GM21576 (cell line): ENCODE measurements around the gene CBX8.

Source experiments
- ATAC-seq: cut with Tn5 transposase; IDR thresholded peaks from one replicate; pipeline ENCODE4 v1.9.1; 2021; ENCODE audit warnings: mild to moderate bottlenecking, moderate library complexity; ENCODE audit not compliant: unreplicated experiment

CBX8 gene

DNA sequence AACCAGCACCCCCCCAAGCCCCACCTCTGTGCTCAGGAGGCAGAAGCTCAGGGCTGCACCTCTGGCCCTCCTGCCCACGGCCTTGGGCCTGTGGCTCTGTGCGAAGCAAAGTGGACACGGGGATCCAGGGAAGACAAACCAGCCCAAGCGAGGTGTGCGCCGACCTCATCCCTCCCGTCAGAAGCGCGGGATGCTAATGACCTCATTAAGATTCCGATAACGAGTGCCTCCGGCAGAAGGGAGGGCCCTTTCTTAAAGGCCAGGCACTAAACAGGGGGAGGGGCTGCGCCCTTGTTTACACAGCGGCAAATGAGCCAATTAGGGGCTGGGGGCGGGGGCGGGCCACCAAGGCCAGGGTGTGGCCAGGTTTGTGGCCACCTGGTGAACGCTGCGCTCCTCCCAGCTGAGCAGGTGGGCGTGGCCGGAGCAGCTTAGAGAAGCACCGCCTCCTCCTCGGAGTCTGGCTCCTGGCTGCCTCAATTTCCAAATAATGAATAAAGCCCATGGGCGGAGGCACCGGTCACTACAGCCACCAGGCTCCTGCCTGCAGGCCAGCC, 39.2 kb upstream of the CBX8 start:
- ATAC-seq = no peak

DNA sequence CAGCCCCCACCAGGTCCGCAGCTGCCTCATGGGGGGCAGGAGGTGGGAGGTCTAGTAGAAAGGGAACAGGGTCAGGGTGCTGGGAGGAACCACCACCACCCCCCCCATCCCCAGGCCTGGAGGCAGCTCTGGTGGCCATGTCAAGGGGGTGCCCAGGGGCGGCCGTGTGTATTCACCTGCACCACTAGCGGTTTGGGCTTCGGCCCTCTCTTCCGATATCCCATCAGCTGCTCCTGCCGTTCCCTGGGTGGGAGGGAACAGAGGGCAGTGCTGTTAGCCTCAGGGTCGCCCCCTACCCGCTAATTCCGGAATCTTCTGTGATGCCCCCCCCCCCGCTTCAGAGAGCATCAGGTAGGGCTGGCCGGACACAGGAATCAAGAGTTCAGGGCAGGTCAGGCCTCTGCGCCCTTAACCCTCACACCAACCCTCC, 38.6 kb upstream of the CBX8 start:
- ATAC-seq = no peak

DNA sequence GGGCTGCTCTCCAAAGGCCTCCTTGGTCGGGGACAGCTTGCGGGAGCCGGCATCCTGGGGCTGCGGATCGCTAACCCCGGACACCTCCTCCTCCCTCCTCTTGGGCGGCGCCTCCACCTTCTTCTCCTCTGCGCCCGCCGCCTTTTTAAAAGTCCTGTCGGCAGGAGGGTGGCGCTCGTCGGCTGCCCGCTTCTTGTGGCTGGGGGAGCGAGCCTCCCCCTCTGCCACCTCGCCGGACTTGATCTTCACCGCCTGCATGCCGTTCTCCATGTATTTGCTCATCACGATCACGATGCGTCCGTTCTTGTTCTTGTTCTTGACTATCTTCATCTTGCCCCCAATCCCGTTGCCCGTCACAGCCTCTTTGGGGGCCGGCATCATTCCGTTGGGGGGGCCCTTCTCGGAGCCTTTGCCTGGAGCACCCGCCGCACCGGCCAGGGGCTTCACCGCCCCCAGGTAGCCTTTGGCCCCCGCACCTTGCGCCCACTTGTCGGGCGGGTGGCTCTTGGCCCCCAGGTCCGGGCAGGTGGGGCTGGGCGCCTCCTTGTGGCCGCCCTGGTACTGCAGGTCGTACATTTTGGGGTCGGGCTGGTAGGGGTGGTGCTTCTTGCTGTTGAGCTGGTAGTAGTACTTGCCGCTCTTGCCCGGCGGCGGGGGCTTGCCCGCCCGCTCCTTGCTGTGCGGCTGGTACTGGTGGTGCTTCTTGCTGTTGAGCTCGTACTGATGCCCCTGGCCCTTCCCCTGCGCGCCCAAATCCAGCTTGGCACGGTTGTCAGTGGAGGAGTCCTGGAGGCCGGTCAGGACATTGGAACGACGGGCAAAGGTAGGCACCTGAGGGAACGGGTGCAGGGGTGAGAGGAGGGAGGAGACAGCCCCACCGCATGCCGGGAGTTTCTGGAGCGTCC, 37.9 kb upstream of the CBX8 start:
- ATAC-seq = no peak

DNA sequence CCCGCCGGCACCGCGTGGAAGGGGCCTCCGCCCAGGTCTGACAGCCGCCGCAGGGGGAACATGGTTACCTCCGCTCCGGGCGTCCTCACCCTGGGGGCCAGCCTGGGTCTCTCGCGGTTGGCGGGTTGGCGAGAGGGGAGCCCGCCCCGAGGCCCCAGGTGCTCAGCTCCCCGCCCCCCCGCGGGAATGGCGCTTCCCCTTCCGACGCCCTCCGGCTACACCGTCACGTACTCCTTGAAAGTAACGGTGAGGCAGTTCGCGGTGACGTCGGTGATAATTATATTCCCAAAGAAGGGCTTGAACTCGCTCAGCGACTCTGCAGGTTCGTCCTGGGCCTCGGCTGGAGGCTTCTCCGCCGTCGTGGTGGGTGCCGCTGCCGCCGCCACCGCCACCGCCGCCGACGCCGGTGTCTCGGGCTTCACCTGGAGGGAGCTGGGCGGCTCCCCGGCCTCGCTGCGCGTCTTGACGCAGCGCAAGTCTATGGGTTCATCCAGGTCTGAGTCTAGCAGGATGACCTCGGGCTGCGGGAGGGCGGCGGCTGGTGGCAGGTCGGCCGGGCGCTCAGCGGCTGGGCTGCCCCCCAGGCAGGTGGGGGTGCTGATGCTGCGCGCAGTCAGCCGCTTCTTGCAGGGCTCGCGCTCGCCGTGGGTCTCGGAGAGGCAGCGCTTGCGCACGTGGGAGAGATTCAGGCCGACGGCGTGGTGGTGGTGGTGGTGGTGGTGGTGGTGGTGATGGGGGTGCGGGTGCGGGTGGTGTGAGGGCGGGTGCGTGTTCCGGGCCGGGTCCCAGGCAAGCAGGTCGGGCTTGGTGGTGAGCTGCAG, 37.1 kb upstream of the CBX8 start:
- ATAC-seq = no peak

DNA sequence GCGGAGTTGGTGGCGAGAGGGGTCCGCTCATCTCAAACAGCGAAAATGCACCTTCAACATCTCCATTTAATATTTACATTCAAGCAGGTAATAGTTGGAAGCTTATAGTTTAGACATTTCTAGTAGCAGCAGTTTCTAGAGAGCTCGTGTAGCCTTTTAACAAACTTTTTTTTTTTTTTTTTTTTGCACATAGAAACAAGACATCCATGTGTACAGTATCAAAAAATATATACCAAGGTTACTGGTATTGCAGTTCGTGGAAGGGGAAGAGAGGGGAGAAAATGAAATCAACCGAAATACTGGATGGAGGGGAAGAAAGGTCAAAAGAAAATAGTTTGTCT, 36.2 kb upstream of the CBX8 start:
- ATAC-seq = no peak

DNA sequence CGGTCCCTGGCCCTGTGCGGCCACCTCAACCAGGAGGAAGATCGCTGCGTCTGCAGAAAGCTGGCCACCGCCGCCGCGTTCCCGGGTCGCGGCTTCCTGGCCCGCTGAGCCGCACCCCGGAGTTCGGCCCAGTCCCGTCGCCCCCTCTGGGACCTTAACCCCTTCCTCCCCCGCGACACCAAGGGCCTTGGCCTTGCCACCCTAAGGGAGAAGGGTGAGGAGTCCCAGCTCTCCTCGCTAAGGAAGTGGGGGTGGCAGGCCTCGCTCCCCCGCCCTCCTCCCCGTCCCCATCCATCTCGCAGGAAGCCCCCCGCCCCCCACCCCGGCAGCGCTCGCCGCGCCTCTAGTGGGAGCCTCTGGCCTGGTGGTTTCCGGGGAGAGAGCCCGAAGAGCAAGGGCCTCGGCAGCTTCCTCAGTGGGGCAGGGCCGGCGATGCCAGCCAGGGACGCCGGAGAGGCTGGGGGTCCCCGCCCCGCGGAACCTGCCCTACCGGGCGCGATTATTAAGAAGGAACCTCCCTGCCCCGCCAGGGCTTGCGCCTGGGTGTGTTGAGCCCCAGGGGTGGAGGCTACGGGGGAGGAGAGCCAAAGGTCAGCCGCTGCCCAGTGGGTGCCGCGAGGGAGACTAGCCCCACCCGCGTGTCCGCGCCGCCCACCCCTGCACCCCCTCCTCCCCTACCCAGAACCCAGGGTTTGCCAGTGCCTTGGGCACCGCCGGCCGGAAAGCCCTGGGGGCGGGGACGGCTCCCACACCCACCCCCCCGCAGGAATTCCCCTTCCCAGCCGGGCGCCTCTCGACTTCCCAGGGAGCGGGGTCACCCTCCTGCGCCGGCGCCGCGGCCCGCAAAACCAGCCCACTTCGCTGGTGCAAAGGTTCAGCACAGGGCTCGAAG, 35.6 kb upstream of the CBX8 start:
- no peak for ATAC-seq

DNA sequence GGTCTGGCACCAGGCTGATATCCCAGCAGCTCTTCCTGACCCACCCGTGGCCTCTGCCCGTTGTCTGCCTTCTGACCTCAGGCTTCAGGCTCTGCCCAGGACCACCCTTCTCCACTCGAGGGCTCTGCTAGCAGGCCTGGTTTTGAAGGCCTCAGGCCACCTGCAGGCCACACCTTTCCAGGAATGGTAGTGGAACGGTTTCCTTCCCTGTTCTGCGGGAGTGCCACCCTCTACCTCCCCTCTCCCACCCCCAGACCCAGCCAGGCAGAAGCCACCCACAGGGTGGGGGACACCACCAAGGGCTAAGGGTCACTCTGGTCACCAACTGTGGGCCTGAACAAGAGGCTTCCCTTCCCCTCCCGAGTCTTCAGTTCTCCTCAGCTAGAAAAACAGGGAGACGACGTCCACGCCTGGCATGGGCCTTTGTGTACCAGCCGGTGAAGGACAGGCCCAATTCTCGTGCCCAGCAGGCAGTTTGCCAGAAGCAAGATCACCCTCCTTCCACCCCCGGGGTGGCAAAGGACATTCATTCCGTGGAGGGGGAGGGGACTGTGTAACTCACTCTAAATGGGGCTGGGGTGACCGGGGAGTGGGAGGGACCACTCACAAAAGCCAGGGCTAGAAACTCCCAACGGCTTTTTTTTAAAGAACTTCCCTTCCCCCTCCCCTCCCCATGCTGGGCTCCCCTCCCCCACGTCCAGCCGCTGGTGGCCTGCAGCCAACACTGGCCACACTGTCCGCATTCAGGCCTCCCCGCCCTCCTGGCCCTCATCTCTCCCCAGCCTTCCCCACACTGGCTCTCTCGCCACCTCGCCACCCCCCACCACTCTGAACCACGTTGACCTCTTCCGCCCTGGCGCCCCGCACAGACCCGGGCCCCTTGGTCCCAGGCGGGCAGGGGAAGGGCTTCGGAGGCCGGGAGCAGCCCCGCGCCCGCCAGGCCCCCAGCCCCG, 34.7 kb upstream of the CBX8 start:
- no peak for ATAC-seq

DNA sequence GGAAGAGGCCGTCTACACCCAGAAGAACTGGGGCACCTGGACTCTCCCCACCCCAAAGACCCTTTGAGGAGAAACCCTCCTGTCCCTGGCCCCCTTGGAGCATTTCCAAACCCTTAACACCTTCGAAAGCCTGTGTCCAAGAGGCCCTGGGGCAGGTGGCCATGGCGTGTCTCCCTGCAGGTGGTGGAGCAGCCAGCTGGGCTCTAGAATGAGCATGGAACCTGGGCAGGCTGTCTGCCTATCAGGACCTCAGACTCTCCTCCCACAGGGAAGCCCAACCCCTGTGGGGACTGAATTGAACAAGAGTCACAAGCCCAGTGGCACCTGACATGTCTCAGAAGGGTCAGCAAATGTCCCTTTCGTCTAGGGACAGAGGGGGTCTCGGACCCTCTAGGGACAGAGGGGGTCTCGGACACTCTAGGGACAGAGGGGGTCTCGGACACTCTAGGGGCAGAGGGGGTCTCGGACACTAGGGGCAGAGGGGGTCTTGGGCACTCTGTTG, 33.9 kb upstream of the CBX8 start:
- no peak for ATAC-seq

DNA sequence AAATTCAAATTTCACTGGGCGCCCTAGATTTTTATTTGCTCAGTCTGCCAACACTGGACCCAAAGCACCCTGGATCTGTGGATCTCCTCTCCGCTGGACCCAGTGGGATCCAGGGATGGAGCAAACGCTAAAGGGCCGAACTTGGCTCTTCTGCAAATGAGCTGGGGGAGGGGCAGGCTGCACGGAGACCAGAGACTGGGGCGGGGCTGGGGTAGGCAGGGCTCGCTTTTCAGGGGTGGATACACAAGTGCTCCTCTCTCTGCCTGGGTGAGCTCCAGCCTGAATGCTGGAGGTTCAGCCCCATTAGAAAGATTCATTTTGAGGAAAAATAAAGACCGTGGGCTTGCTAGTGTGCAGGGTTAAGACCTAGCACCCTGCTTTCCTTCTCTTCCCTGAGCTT, 33.4 kb upstream of the CBX8 start:
- ATAC-seq = no peak

DNA sequence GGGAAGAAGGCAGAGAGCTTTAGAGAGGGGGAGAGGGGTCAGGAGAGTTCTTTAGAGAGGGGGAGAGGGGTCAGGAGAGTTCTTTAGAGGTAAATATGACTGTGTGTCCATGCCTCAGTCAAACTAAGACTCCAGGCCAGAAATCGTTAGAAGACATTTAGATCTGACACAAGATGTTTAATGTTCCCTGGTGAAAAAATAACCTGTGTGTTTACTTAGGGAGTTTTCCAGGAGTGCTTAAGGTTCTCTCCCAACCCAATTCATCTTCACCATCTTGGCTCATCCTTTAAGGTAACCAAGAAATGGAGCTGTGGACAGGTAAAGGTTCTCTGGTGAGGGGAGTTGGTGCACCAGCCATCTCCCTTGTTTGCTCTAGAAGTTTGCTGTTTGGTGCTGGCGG, 32.6 kb upstream of the CBX8 start:
- ATAC-seq = no peak

DNA sequence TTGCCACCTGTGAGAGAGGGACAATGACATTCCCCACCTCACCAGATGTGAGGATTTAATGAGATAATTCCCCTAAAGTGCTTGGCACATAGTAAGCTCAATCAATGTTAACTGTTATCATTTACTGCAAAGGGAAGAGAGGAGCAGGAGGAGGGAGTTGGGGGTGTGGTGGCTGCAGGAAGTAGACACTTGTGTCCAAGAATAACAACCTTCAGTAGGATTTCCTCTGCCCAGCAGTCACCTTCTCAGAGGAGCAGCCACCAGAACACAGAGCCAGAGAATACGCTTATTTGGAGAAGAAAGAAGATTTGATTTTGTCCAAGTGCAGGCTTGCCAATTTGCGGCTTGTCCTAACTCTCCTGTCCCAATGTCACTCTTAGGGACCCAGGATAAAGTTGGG, 32.1 kb upstream of the CBX8 start:
- no peak for ATAC-seq

DNA sequence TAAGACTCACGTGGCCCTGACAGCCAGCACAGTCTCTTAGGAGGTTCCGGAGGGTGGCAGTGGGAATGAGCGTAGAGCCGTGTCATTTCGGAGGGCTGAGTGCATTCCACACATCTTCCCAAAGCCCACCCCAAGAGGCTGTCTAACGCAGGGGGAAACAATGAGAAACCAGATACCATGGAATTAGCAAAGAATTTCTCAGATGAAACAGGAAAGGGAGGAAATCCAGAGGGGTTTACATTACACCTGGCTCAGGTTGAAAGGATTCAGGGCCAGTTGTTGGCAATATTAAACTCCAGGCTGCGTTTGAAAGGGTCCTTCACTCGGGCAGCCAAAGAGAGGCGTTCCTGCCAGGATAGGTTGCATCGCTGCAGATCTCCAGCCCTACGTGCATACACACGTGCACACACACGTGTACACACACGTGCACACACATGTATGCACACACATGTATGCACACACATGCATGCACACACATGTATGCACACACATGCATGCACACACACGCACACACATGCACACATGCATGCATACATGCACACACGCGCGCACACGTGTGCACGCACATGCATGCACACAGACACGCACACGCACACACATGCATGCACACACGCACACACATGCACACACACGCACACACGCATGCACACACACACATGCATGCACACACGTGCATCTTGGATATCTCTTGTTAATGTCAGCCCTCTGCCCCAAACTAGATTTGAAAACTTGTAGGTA, 30.1 kb upstream of the CBX8 start:
- ATAC-seq = no peak

DNA sequence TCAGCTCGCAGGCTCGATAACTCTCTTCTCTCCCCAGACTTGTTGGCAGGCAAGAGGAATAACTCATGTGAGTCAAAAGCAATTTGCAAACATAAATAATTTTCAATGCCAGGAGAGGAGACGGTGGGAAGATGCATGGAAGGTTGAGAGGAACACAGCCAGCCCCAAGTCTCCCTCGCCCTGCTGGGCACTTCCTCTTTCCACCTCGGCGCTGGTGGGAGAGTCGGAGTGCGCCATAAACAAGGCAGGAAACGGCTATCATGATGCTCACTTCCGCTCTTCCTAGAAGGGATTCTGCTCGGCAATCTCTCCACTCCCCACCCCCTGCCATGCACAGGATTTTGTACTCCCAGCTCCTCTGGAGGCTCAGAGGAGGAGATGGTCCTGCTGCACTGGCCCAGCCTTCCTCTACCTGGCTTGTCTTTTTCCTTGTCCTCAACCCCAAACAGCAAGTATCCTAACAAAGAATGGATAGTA, 29.4 kb upstream of the CBX8 start:
- ATAC-seq = no peak

DNA sequence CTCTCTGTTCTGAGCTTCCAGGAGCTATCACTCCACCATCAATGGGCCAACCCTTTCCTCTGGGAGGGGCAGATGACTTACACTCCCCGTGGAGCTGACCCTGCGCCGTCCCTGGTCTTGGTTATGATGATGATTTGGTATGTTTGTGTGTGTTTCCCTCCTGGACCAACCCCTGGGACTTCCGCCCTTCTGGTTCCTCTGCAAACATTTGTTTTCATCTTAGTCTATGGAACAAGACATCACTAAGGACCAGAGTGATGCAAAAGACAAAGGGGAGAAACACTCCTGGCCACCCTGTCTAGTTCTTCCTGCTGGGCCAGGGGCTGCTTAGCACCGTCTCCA, 28.7 kb upstream of the CBX8 start:
- no peak for ATAC-seq

DNA sequence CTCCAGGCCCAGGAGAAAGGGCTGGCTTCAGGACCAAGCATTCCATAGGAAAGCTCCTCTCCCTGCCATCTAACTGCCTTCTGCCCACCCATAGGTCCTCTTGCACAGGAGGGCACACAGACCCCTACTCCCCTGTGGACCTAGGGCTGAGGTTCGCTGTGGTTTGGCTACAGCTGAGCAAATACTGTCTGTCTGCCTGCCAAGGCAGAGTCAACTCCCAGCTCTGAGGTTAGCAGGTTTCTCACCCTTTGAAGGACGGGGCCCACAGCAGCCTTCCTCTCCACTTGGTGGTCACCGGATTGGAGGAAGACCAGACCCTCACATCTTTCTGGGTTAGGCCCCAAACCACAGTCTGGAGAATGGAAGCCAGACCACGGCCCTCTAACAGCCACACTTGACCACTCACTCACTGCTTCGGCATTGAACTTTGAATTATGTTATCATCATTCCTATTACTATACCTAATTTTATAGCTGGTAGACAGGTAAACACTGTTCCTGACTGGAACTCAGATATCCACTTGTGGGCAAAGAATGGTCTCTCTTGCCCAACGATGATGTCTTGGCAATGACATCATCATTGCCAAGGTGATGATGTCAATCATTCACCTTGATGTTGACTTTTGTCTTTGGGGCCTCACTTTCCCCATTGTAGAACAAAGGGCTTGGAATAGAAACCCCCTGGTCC, 28.2 kb upstream of the CBX8 start:
- no peak for ATAC-seq

DNA sequence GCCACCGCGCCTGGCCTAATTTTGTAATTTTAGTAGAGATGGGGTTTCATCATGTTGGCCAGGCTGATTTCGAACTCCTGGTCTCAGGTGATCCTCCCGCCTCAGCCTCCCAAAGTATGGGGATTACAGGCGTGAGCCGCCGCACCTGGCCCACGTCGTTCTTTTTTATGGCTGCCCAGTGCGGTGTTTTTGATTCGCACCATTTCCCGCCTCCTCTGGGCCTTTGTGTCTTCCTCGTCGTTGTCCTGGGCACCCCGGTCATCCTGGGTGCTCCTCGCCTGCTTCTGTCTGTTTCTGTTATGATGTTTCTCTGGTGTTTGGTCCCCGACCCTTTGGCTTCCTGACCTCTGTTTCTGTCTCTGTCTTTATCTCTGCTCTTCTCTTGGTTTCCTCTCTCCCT, 27.4 kb upstream of the CBX8 start:
- ATAC-seq = no peak

DNA sequence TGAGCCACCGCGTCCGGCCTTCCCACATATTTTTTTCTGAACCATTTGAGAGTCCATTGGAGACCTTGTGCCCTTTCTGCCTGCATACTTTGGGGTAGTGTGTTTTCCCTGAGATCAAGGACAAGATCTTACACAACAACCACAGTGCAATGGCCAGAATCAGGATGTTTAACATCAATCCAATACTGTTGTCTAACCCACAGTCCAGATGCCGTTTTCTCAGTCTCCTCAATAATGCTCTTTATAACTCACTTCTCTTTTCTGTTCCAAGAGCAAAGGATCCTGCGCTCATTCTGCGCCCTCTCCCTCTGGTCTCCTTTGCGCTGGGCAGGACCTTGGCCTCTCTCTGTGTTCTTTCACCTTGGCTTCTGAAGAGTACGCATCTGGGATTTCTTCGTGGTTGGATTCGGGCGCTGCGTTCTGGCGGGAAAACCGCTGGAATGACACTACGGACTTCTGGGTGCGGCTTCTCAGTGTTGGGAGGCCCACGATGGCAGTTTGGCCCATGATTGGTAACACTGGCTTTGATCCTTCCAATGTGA, 25.8 kb upstream of the CBX8 start:
- ATAC-seq = no peak
